Panc1 (cell line): ENCODE data around the gene MYLK2. TPM values are rescaled to one million over a fixed set of nuclear protein-coding genes. Genes with fewer than 3 reads are reported as not detected.

Experiments used
- ATAC-seq: fragments of 200-7000 bp; cut with Tn5 transposase; 2 replicates; pipeline ENCODE4 v1.9.1; 2020; ENCODE audit warnings: mild to moderate bottlenecking, moderate library complexity
- BruUV-seq: library from RNA; stranded (reverse); fragments of 400-500 nt; replicated peaks from 2 replicates; lab custom pipeline; 2021; lab: Mats Ljungman, UMichigan
- CTCF ChIA-PET: fragments of 300-600 bp; sonication (Branson Sonifier 250); formaldehyde crosslinking; loops from one replicate; lab custom pipeline; 2022; ENCODE audit warnings: antibody characterized with exemption; lab: Charles Lee
- POLR2A ChIA-PET: fragments of 300-600 bp; sonication (Branson Sonifier 250); formaldehyde crosslinking; loops from one replicate; lab custom pipeline; 2022; ENCODE audit warnings: antibody characterized with exemption; lab: Charles Lee
- DNase-seq: peaks from one replicate; pipeline ENCODE4 v3.0.0-alpha.2; 2010; ENCODE audit warnings: low read depth, low spot score
- H3K27ac ChIP-seq: 2 replicates; pipeline ENCODE4 v1.5.1; 2011; ENCODE audit warnings: mild to moderate bottlenecking, low read length, inconsistent platforms
- H3K27me3 ChIP-seq: fragments of 200-500 bp; sonication (Bioruptor generic); 2 replicates; pipeline ENCODE4 v1.6.0; 2014; ENCODE audit warnings: low read length, inconsistent platforms; ENCODE audit not compliant: control insufficient read depth, insufficient read depth
- H3K36me3 ChIP-seq: fragments of 200-500 bp; sonication (Bioruptor generic); 2 replicates; pipeline ENCODE4 v1.5.1; 2014; ENCODE audit warnings: inconsistent platforms, mild to moderate bottlenecking, low read length, moderate library complexity; ENCODE audit not compliant: control insufficient read depth, insufficient read depth
- H3K4me1 ChIP-seq: 2 replicates; pipeline ENCODE4 v1.5.1; 2011; ENCODE audit warnings: inconsistent platforms, mild to moderate bottlenecking, low read length, moderate library complexity; ENCODE audit not compliant: control insufficient read depth, insufficient read depth
- H3K4me3 ChIP-seq, 2 experiments: 2 replicates each; pipeline ENCODE4 v1.5.1; 2011 to 2012; ENCODE audit warnings: low read depth in 2 of 2, low read length in 2 of 2, mild to moderate bottlenecking in 2 of 2, inconsistent platforms in 1 of 2, moderate library complexity in 1 of 2
- H3K9me3 ChIP-seq: fragments of 200-500 bp; sonication (Bioruptor generic); 2 replicates; pipeline ENCODE4 v1.5.1; 2014; ENCODE audit warnings: low read depth, mild to moderate bottlenecking, inconsistent platforms, low read length, moderate library complexity; ENCODE audit not compliant: control insufficient read depth, insufficient read depth
- CTCF ChIP-seq: fragments of 450-650 bp; IDR thresholded peaks from 2 replicates; pipeline ENCODE4 v1.5.1; 2017; ENCODE audit warnings: mild to moderate bottlenecking
- POLR2AphosphoS5 ChIP-seq: IDR thresholded peaks from 2 replicates; pipeline ENCODE4 v1.6.1; 2012; ENCODE audit warnings: mild to moderate bottlenecking, low read depth, low read length, moderate library complexity
- REST ChIP-seq, 2 experiments: IDR thresholded peaks; 2 replicates each; pipeline ENCODE4 v1.6.1; 2011 to 2012; ENCODE audit warnings: low read depth in 2 of 2, control low read depth in 1 of 2, low read length in 1 of 2, mild to moderate bottlenecking in 1 of 2, moderate library complexity in 1 of 2; ENCODE audit not compliant: insufficient read depth in 1 of 2
- SIN3A ChIP-seq: IDR thresholded peaks from 2 replicates; pipeline ENCODE4 v1.6.1; 2012; ENCODE audit warnings: low read depth, mild to moderate bottlenecking, low read length, moderate library complexity, borderline replicate concordance; ENCODE audit not compliant: insufficient read depth
- TCF7L2 ChIP-seq: IDR thresholded peaks from 2 replicates; pipeline ENCODE4 v1.6.1; 2011; ENCODE audit warnings: mild to moderate bottlenecking, low read depth, low read length, inconsistent platforms
- in situ Hi-C: cut with HindIII; loops from 2 replicates; pipeline ENCODE4 v1.10.0; 2016; ENCODE audit warnings: low sequenced_read_pairs, low pct_unique_long_range_greater_than_20kb
- intact Hi-C: fragments of 100-400 bp; cut with micrococcal nuclease; formaldehyde crosslinking; loops from one replicate; pipeline ENCODE4 v1.10.0; 2022; ENCODE audit not compliant: unreplicated experiment
- total RNA-seq: library from RNA; stranded (reverse); gene quantifications from one replicate; pipeline ENCODE4 v1.2.1, GENCODE V29; 2021; ENCODE audit not compliant: unreplicated experiment

The MYLK2 gene
- total RNA-seq, 1 experiment from 2014 or later = 0.87 TPM

GRCh38 chr20:31857861-31858759, 39.0 kb downstream of the MYLK2 start:
- CTCF ChIA-PET = interaction anchor here (0.5 kb wide), 1 partner anchor 225 kb away, joined by 7 read pairs; no protein-coding TSS in a partner anchor
- Histone ChIP-seq H3K36me3 (no peaks in the 10 kb centered on the region), H3K27ac (no peak overlapping the region), H3K27me3 (no peaks in the 10 kb centered on the region), H3K4me3 (no peak overlapping the region), H3K9me3 (no peaks in the 10 kb centered on the region), H3K4me1 (peaks cover 18% of the 10 kb centered on the region)
- DNase-seq (no peak), ATAC-seq (no peak)
- intact Hi-C loops = no loop called here
- in situ Hi-C loops = no loop called here
- POLR2A ChIA-PET = interaction anchor here (0.6 kb wide), 1 partner anchor 80 kb away, joined by 4 read pairs; no protein-coding TSS in a partner anchor
- TF ChIP-seq POLR2AphosphoS5 = no peak
- no peak for TF ChIP-seq TCF7L2
- TF ChIP-seq REST (IDR thresholded peaks at IDR 0.05; ENCODE audit: insufficient read depth in 1 of 2, low read depth in 2 of 2, low read length in 1 of 2) = no peak
- TF ChIP-seq SIN3A = no peak
- TF ChIP-seq CTCF = no peak
- no TSS peak for BruUV-seq

- intact Hi-C loops (no loop called here), in situ Hi-C loops (no loop called here)
- H3K36me3 ChIP-seq = no peaks in the 10 kb centered on the region
- TF ChIP-seq TCF7L2 = no peak
- no peak for TF ChIP-seq POLR2AphosphoS5
- TF ChIP-seq SIN3A = no peak
- TF ChIP-seq REST (IDR thresholded peaks at IDR 0.05; ENCODE audit: insufficient read depth in 1 of 2, low read depth in 2 of 2, low read length in 1 of 2) = no peak
- TF ChIP-seq CTCF = no peak
- peaks cover 18% of the 10 kb centered on the region for H3K4me1 ChIP-seq
- H3K27ac ChIP-seq = no peak overlapping the region
- no peak overlapping the region for H3K4me3 ChIP-seq
- CTCF ChIA-PET = interaction anchor here (0.5 to 1.0 kb wide), 2 partner anchors 21 to 225 kb away, joined by 4 to 7 read pairs; no protein-coding TSS in a partner anchor
- POLR2A ChIA-PET = no interaction called here
- ATAC-seq (no peak), DNase-seq (no peak)
- H3K27me3 ChIP-seq = no peaks in the 10 kb centered on the region
- H3K9me3 ChIP-seq = no peaks in the 10 kb centered on the region
- no TSS peak for BruUV-seq
Measured at GRCh38 chr20:31858760-31859083, 39.6 kb downstream of the MYLK2 start.
